ENCODE results near the gene UBE2J1.
A peak's percentile ranks its signal among the peaks of the same experiment; 100 is the strongest.

The UBE2J1 gene

DNA sequence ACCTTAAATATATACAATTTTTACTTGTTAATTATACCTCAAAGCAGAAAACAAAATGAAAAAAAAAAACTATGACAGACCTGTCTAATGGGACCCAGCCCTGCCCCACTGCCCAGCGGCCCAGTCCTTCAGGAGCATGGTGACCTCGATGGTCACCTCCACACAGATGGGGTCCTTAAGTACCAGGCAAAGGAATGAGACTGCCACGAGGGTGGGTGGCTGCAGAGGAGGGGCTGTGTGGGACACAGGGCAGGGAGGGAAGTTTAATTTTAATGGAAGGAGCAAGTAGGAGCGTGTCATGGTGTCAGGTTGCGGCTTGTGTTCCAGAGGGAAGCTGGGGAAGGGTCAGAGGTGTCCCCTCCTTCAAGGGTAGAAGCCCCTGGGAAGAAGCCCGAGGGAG lies 66.0 kb downstream of the UBE2J1 start:
- no peak for TF ChIP-seq ZFX (IDR thresholded peaks at IDR 0.05)
- TF ChIP-seq, protein P1, sequence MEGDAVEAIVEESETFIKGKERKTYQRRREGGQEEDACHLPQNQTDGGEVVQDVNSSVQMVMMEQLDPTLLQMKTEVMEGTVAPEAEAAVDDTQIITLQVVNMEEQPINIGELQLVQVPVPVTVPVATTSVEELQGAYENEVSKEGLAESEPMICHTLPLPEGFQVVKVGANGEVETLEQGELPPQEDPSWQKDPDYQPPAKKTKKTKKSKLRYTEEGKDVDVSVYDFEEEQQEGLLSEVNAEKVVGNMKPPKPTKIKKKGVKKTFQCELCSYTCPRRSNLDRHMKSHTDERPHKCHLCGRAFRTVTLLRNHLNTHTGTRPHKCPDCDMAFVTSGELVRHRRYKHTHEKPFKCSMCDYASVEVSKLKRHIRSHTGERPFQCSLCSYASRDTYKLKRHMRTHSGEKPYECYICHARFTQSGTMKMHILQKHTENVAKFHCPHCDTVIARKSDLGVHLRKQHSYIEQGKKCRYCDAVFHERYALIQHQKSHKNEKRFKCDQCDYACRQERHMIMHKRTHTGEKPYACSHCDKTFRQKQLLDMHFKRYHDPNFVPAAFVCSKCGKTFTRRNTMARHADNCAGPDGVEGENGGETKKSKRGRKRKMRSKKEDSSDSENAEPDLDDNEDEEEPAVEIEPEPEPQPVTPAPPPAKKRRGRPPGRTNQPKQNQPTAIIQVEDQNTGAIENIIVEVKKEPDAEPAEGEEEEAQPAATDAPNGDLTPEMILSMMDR (conservative IDR thresholded peaks at IDR 0.05) = no peak
- H3K27ac ChIP-seq = no peak overlapping the region

DNA sequence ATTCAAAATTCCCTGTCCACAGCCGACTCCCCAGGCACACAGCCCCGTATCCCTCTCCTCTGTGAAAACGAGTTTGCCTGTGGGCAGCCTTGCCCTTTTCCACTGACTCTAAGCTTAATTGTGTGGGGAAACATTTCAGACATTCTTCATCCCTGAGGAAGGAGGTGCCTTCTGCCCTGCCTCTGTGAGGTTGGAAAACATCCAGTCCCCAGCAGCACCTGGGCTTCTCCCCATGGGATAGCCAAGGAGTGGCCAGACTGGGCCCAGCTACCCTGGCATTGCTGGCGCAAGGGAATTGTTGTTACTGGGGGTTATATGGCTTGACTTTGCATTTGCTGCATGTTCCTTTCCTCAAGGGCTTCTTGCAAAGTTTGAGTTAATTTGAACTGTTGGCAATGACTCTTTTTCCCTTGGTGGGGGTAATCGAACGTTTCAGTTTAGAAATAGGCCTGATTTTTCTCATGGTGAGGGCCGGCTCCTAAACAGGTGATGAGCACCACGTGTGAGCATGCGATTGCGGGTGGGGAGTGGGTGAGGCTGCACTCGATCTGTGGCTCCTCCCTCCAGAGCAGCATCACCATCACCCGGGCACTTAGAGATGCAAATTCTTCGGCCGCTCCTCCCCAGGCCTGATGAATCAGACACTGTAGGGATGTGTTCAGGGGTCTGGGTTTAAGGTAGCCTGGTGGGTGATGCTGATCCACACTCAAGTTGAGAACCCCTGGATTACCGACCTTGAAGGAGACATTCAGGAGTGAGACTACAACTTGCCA lies 67.4 kb downstream of the UBE2J1 start:
- TF ChIP-seq ZFX (IDR thresholded peaks at IDR 0.05) = no peak
- TF ChIP-seq, protein P1 (conservative IDR thresholded peaks at IDR 0.05) = no peak
- H3K27ac ChIP-seq = no peak overlapping the region

DNA sequence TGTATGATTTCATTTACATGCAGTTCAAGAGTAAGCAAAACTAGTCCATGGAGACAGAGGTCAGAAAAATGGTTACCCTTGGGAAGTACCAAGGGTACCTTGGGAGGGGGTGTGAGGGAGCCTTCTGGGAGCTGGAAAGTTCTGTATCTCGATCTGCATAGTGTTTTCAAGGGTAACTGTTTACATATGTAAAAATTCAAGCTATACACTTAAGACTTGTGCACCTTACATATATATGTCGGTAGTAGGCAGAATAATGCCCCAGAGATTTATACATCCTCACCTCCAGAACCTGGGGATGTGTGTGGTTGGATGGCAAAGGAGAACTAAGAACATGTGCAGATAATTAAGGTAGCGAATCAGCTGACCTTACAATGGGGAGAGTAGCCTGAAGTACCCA lies 68.4 kb downstream of the UBE2J1 start:
- no peak overlapping the region for H3K27ac ChIP-seq
- no peak for TF ChIP-seq ZFX (IDR thresholded peaks at IDR 0.05)
- TF ChIP-seq, protein P1 (conservative IDR thresholded peaks at IDR 0.05) = no peak

DNA sequence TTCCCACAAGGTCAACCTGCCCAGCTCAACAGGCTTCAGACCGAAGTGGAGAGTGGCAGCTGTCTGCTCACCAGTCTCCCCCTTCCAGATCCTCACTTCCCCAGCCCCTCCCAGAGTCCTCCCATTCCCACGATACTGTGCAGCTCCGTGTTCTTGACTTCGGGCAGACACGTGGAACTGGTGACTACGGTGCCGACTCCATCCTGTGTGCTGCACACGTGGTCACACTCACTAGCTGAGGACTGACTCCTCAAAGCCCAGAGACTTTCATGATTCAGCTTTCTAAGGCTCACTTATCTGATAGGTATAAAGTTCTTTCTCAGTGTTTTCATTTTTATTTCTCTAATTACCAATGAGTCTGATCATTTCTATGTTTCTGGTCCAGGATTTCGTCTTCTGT lies 69.8 kb downstream of the UBE2J1 start:
- TF ChIP-seq, protein P1 (conservative IDR thresholded peaks at IDR 0.05) = no peak
- TF ChIP-seq ZFX (IDR thresholded peaks at IDR 0.05) = no peak
- no peak overlapping the region for H3K27ac ChIP-seq

DNA sequence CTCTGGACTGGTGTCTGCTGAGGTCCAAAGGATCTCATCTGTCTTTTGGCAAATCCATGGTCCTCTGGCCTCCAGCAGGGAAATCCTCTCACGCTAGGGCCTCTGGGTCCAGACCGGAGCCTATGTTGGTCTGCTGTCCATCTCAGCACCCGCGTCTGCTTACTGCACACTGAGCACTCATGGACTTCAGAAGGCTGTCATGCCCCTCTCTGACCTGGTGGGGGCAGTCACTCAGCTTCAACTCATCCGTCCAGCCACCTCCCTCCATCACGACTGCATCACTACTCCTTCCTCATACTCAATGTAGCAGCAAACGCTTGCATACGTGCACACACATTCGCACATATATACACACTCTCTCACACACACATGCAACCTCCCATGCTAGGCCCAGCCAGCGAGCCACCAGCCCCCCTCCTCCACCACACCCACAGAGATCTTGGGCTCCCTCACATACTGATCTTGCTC lies 70.7 kb downstream of the UBE2J1 start:
- H3K27ac ChIP-seq = no peak overlapping the region
- no peak for TF ChIP-seq ZFX (IDR thresholded peaks at IDR 0.05)
- TF ChIP-seq, protein P1 (conservative IDR thresholded peaks at IDR 0.05) = peak; percentile 20; the same call in 1 of the 2 replicates

DNA sequence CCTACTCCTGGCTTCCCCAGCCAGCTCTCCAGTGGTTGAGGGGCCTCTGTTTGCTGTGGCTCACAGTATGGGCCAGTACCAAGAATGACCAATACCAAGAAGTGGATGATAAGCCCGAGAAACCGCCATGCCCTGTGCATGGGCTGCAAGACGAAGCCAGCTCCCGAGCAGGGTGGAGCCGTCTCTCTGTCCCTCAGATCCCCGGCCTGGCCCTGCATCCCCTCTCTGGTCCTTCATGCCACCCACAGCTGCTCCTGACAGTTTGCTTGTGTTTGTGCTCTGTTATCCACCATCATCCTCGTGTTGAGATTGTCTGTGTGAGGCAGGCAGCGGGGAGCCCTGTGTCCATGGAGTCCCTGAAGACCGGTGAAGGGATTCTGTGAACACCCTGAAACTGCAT lies 73.6 kb downstream of the UBE2J1 start:
- H3K27ac ChIP-seq = no peak overlapping the region
- no peak for TF ChIP-seq ZFX (IDR thresholded peaks at IDR 0.05)
- TF ChIP-seq, protein P1 (conservative IDR thresholded peaks at IDR 0.05) = no peak

Data from C4-2B (cell line).